MM.1S (cell line): Measurements from ENCODE around the gene FUCA1.
A peak's percentile ranks its signal among the peaks of the same experiment; 100 is the strongest.
"Not testable (repeated sequence)": the region's sequence is repeated elsewhere in the genome, so short reads cannot be mapped to it uniquely, and the experiment has no call there.

ENCODE experiments used
- DNase-seq: peaks from one replicate; pipeline ENCODE4 v3.0.0-alpha.2; 2015
- H2AFZ ChIP-seq: fragments of 300-600 bp; sonication (generic); 2 replicates; pipeline ENCODE4 v1.6.0; 2016; ENCODE audit warnings: antibody characterized with exemption, low read length
- H3F3A ChIP-seq: fragments of 300-600 bp; sonication (generic); 2 replicates; pipeline ENCODE4 v1.6.1; 2016; ENCODE audit warnings: mild to moderate bottlenecking, antibody characterized with exemption, low read length, moderate library complexity, mixed read lengths; ENCODE audit not compliant: insufficient read depth
- H3K27ac ChIP-seq: fragments of 300-600 bp; sonication (generic); 2 replicates; pipeline ENCODE4 v1.5.1; 2016; ENCODE audit warnings: mild to moderate bottlenecking, low read length
- H3K27me3 ChIP-seq: fragments of 300-600 bp; sonication (generic); replicated peaks from 2 replicates; pipeline ENCODE4 v1.6.0; 2016; ENCODE audit warnings: low read length; ENCODE audit not compliant: insufficient read depth
- H3K36me3 ChIP-seq: fragments of 300-600 bp; sonication (generic); replicated peaks from 2 replicates; pipeline ENCODE4 v1.6.1; 2016; ENCODE audit warnings: mild to moderate bottlenecking, low read length, mixed read lengths; ENCODE audit not compliant: insufficient read depth
- H3K4me1 ChIP-seq: fragments of 300-600 bp; sonication (generic); 2 replicates; pipeline ENCODE4 v1.6.1; 2016; ENCODE audit warnings: low read length, mixed read lengths
- H3K4me2 ChIP-seq: fragments of 300-600 bp; sonication (generic); 2 replicates; pipeline ENCODE4 v1.6.0; 2016; ENCODE audit warnings: low read depth, low read length
- H3K4me3 ChIP-seq: fragments of 300-600 bp; sonication (generic); 2 replicates; pipeline ENCODE4 v1.5.1; 2016; ENCODE audit warnings: low read length, mixed read lengths
- H3K79me2 ChIP-seq: fragments of 300-600 bp; sonication (generic); 2 replicates; pipeline ENCODE4 v1.6.1; 2016; ENCODE audit warnings: mixed run types, low read length, mixed read lengths
- H3K9ac ChIP-seq: fragments of 300-600 bp; sonication (generic); 2 replicates; pipeline ENCODE4 v1.6.1; 2016; ENCODE audit warnings: low read length, mixed read lengths
- H3K9me2 ChIP-seq: fragments of 300-600 bp; sonication (generic); replicated peaks from 2 replicates; pipeline ENCODE4 v1.6.1; 2016; ENCODE audit warnings: mild to moderate bottlenecking, low read length, mixed read lengths; ENCODE audit not compliant: insufficient read depth
- H3K9me3 ChIP-seq: fragments of 300-600 bp; sonication (generic); replicated peaks from 2 replicates; pipeline ENCODE4 v1.6.1; 2016; ENCODE audit warnings: mild to moderate bottlenecking, low read length, mixed read lengths; ENCODE audit not compliant: insufficient read depth
- H4K20me1 ChIP-seq: fragments of 300-600 bp; sonication (generic); 2 replicates; pipeline ENCODE4 v1.6.1; 2016; ENCODE audit warnings: mild to moderate bottlenecking, low read length, moderate library complexity, mixed read lengths; ENCODE audit not compliant: insufficient read depth
- CTCF ChIP-seq: fragments of 300-600 bp; sonication (generic); IDR thresholded peaks from 2 replicates; pipeline ENCODE4 v1.5.1; 2016; ENCODE audit warnings: antibody characterized with exemption, low read length, mixed read lengths
- EZH2 ChIP-seq: fragments of 300-600 bp; sonication (generic); optimal IDR thresholded peaks from 2 replicates; pipeline ENCODE3; 2017; ENCODE audit warnings: low read depth, mild to moderate bottlenecking, antibody characterized with exemption, low read length, mixed read lengths
- EZH2phosphoT487 ChIP-seq: fragments of 300-600 bp; sonication (generic); IDR thresholded peaks from 2 replicates; pipeline ENCODE4 v1.6.1; 2018; ENCODE audit warnings: antibody characterized with exemption, low read length

FUCA1 gene

GRCh38 chr1:23838401-23838866, 29.7 kb downstream of the FUCA1 start:
- peak overlapping the region; percentile 83 for H3K4me2 ChIP-seq
- no peak for TF ChIP-seq EZH2
- no peak for TF ChIP-seq CTCF
- no peak for TF ChIP-seq EZH2phosphoT487
- peaks cover 16% of the 10 kb centered on the region for H3K27me3 ChIP-seq
- H3K27ac ChIP-seq, result no peak overlapping the region
- H3K79me2 ChIP-seq, result no peaks in the 10 kb centered on the region
- H2AFZ ChIP-seq, result peak overlapping the region; percentile 47; the same call in 1 of the 2 replicates
- no peaks in the 10 kb centered on the region for H3K9me3 ChIP-seq
- H3K4me3 ChIP-seq, result peak overlapping the region; percentile 39
- H3K4me1 ChIP-seq, result no peaks in the 10 kb centered on the region
- H3K36me3 ChIP-seq, result no peaks in the 10 kb centered on the region
- peak; percentile 52 for DNase-seq
- no peaks in the 10 kb centered on the region for H3K9me2 ChIP-seq
- no peak overlapping the region for H3K9ac ChIP-seq
- no peaks in the 10 kb centered on the region for H4K20me1 ChIP-seq
- H3F3A ChIP-seq, result no peaks in the 10 kb centered on the region

GRCh38 chr1:23837908-23838307, 30.2 kb downstream of the FUCA1 start:
- Histone ChIP-seq H3K4me1 (no peaks in the 10 kb centered on the region), H2AFZ (peak overlapping the region; percentile 47; the same call in 1 of the 2 replicates), H3K9ac (no peak overlapping the region), H3K27ac (no peak overlapping the region), H3K4me3 (peak overlapping the region; percentile 39), H3K9me3 (no peaks in the 10 kb centered on the region), H3K4me2 (peak overlapping the region; percentile 83; the same call in 1 of the 2 replicates), H3K27me3 (peaks cover 16% of the 10 kb centered on the region), H3K9me2 (no peaks in the 10 kb centered on the region), H3K79me2 (no peaks in the 10 kb centered on the region), H3K36me3 (no peaks in the 10 kb centered on the region), H3F3A (no peaks in the 10 kb centered on the region), H4K20me1 (no peaks in the 10 kb centered on the region)
- no peak for TF ChIP-seq CTCF
- TF ChIP-seq EZH2, result no peak
- TF ChIP-seq EZH2phosphoT487, result no peak
- DNase-seq, result no peak

- Histone ChIP-seq H2AFZ (no peak overlapping the region), H4K20me1 (no peaks in the 10 kb centered on the region), H3K36me3 (no peaks in the 10 kb centered on the region), H3K4me2 (no peak overlapping the region), H3K79me2 (no peaks in the 10 kb centered on the region), H3K9me2 (no peaks in the 10 kb centered on the region), H3F3A (no peaks in the 10 kb centered on the region), H3K9ac (no peak overlapping the region), H3K4me1 (no peaks in the 10 kb centered on the region), H3K9me3 (no peaks in the 10 kb centered on the region), H3K27me3 (peaks cover 16% of the 10 kb centered on the region), H3K27ac (no peak overlapping the region), H3K4me3 (no peak overlapping the region)
- TF ChIP-seq EZH2phosphoT487, result no peak
- no peak for TF ChIP-seq CTCF
- TF ChIP-seq EZH2, result no peak
- no peak for DNase-seq
These were observed 32.1 kb downstream of the FUCA1 start for GRCh38 chr1:23836037-23836436.

GRCh38 chr1:23834156-23834555, 33.9 kb downstream of the FUCA1 start:
- H3K4me1 ChIP-seq, H3K4me3 ChIP-seq, H3F3A ChIP-seq, H3K9ac ChIP-seq, H3K9me3 ChIP-seq, H4K20me1 ChIP-seq, DNase-seq, H3K79me2 ChIP-seq, H2AFZ ChIP-seq, H3K36me3 ChIP-seq, H3K9me2 ChIP-seq, H3K4me2 ChIP-seq, H3K27ac ChIP-seq: not testable (repeated sequence)
- H3K27me3 ChIP-seq, result peaks cover 16% of the 10 kb centered on the region
